Prostate gland (tissue), 2 donors: Measurements from ENCODE around the gene NDST1. TPM values are rescaled to one million over a fixed set of nuclear protein-coding genes. Genes with fewer than 3 reads are reported as not detected.

ENCODE experiments used
- DNase-seq: peaks from one replicate; pipeline ENCODE4 v3.0.0-alpha.2; 2019; ENCODE audit warnings: low spot score
- H3K27ac ChIP-seq, 2 donors: fragments of 200-600 bp; sonication (generic); 2 replicates each; pipeline ENCODE4 v1.5.1; 2017 to 2019
- H3K27me3 ChIP-seq: fragments of 200-600 bp; sonication (generic); replicated peaks from 2 replicates; pipeline ENCODE4 v1.5.1; 2019; ENCODE audit not compliant: insufficient read depth
- H3K36me3 ChIP-seq, 2 donors: fragments of 200-600 bp; sonication (generic); 1 replicate in 1 of 2; 2 replicates in 1 of 2; pipeline versions ENCODE4 v1.5.1 to v1.8.1; 2017 to 2019
- H3K4me1 ChIP-seq: fragments of 200-600 bp; sonication (generic); replicated peaks from 2 replicates; pipeline ENCODE4 v1.5.1; 2019
- H3K4me3 ChIP-seq, 2 donors: fragments of 200-600 bp; sonication (generic); 2 replicates each; pipeline ENCODE4 v1.5.1; 2017 to 2019
- H3K9me3 ChIP-seq: fragments of 200-600 bp; sonication (generic); 2 replicates; pipeline ENCODE4 v1.5.1; 2017
- CTCF ChIP-seq, 4 experiments: fragments of 200-600 bp in 2 of 4; fragments of 450-650 bp in 2 of 4; sonication (generic) in 2 of 4; IDR thresholded peaks; 1 replicate in 3 of 4; 2 replicates in 1 of 4; pipeline ENCODE4 v1.5.1; 2016 to 2019; ENCODE audit warnings: antibody characterized with exemption in 4 of 4, mild to moderate bottlenecking in 2 of 4, moderate library complexity in 2 of 4
- POLR2A ChIP-seq: fragments of 450-650 bp; IDR thresholded peaks from one replicate; pipeline ENCODE4 v1.6.1; 2016; ENCODE audit warnings: antibody characterized with exemption, mild to moderate bottlenecking
- POLR2AphosphoS5 ChIP-seq: sonication (generic); formaldehyde crosslinking; IDR thresholded peaks from one replicate; pipeline ENCODE4 v1.6.1; 2017; ENCODE audit warnings: antibody characterized with exemption
- WGBS: methylation state at CpG from one replicate; pipeline ENCODE4 v1.1.5; 2018; 5-methylcytosine and 5-hydroxymethylcytosine counted together
- intact Hi-C: fragments of 100-400 bp; cut with DNase I; formaldehyde crosslinking; loops from one replicate; pipeline ENCODE4 v1.14.2; 2022
- total RNA-seq, 2 donors: library from RNA; depleted of rRNA; stranded (reverse); fragments of >200 nt; gene quantifications; one replicate each; pipeline ENCODE4 v1.1.0, GENCODE V29; 2016

Gene NDST1
- total RNA-seq, 2 donors from 2014 or later = 65.8 to 175 TPM

- intact Hi-C loops = loop anchor here (5.0 kb wide), 1 partner anchor 33 kb away; no protein-coding TSS in a partner anchor
- Histone ChIP-seq H3K4me1 (peaks cover 17% of the 10 kb centered on the region), H3K9me3 (no peaks in the 10 kb centered on the region), H3K27ac (peak overlapping the region; percentile 92 to 93), H3K4me3 (no peak overlapping the region), H3K27me3 (no peaks in the 10 kb centered on the region), H3K36me3 (no peaks in the 10 kb centered on the region)
- TF ChIP-seq POLR2AphosphoS5 (no peak), POLR2A (no peak), CTCF (IDR thresholded peaks at IDR 0.05) (no peak)
- 53% methylated on average over 8 of the region's 9 CpGs for WGBS
- DNase-seq = no peak
Observed at GRCh38 chr5:150489360-150490295, 18.3 kb upstream of the NDST1 start.

DNA sequence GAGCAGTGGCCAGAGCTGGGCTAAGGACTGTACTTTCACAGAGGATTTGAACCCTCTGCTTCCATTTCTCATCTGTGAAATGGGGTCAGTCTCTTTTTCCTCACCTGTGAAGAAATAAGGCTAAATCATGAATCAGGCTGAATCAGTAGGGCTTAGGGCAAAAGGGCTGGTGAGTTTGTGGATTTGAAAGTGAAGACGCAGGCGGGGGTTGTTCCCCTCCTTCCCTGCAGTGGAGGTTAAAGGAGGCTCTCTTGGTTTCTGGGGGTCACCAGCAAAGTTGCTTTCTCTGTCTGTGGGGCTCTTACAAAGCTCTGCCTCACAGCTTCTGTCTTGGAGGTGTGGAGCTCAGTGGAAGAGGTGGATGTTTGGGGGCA lies 17.6 kb upstream of the NDST1 start:
- no peaks in the 10 kb centered on the region for H3K36me3 ChIP-seq
- H3K27ac ChIP-seq = peak overlapping the region; percentile 33 to 93
- H3K4me3 ChIP-seq = no peak overlapping the region
- H3K9me3 ChIP-seq = no peaks in the 10 kb centered on the region
- TF ChIP-seq CTCF (IDR thresholded peaks at IDR 0.05) = no peak
- TF ChIP-seq POLR2AphosphoS5 = no peak
- no peak for TF ChIP-seq POLR2A
- peaks cover 17% of the 10 kb centered on the region for H3K4me1 ChIP-seq
- H3K27me3 ChIP-seq = no peaks in the 10 kb centered on the region
- intact Hi-C loops = no loop called here
- no peak for DNase-seq
- WGBS = 83% methylated on average over 2 of the region's 2 CpGs

GRCh38 chr5:150490754-150491153 lies 17.2 kb upstream of the NDST1 start:
- intact Hi-C loops = no loop called here
- TF ChIP-seq CTCF (IDR thresholded peaks at IDR 0.05) (no peak), POLR2AphosphoS5 (no peak), POLR2A (no peak)
- no peak overlapping the region for H3K4me3 ChIP-seq
- WGBS = 52% methylated on average over 1 of the region's 1 CpG
- no peak for DNase-seq
- H3K27ac ChIP-seq = peak overlapping the region; percentile 22 to 93
- H3K36me3 ChIP-seq = no peaks in the 10 kb centered on the region
- H3K9me3 ChIP-seq = no peaks in the 10 kb centered on the region
- no peaks in the 10 kb centered on the region for H3K27me3 ChIP-seq
- peaks cover 17% of the 10 kb centered on the region for H3K4me1 ChIP-seq

DNA sequence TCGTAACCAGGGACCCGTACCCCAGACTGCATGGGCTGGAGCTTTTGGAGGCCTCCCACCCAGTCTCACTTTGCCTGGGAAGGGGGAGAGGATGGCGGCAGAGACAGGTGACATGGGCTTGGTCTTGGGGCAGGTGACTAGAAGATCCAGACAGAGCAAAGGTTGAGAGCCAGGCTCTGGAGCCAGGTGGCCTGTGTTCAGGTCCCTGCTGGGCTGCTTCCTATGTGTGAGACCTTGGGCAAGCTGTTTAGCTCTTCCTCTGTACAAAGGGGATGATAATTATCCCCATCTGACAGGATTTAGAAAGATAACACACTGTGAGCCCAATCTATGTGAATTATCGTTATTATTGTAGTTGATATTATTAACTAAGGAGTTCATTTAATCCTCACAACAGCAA lies 16.1 kb upstream of the NDST1 start:
- Histone ChIP-seq H3K27ac (peak overlapping the region in 1 of 2 donors; percentile 30), H3K4me3 (no peak overlapping the region), H3K9me3 (no peaks in the 10 kb centered on the region), H3K27me3 (no peaks in the 10 kb centered on the region), H3K36me3 (no peaks in the 10 kb centered on the region), H3K4me1 (peaks cover 17% of the 10 kb centered on the region)
- DNase-seq = no peak
- 85% methylated on average over 4 of the region's 4 CpGs for WGBS
- intact Hi-C loops = no loop called here
- TF ChIP-seq CTCF (IDR thresholded peaks at IDR 0.05) (no peak), POLR2AphosphoS5 (no peak), POLR2A (no peak)

DNA sequence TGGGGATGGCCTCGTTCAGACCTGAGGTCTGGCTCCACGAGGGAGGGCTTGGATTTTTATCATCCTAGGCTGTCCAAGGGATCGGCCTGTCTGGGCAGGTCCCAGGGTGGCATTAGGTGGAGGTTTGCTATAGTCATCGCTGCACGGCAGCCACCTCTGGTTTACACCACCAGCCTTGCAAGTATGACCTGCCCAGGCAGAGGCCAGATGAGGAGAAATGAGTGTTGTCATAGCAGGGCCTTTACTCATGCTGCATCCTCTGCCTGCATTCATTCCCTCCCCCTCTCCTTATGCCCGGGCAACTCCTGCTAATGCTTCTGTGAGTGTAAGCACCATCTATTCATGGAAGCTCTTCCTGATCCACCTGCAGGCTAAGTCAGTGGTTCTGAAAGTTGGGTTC lies 15.3 kb upstream of the NDST1 start:
- peak; percentile 77 for DNase-seq
- intact Hi-C loops = no loop called here
- no peaks in the 10 kb centered on the region for H3K9me3 ChIP-seq
- H3K27ac ChIP-seq = no peak overlapping the region
- no peaks in the 10 kb centered on the region for H3K36me3 ChIP-seq
- 33% methylated on average over 6 of the region's 6 CpGs for WGBS
- no peak for TF ChIP-seq CTCF (IDR thresholded peaks at IDR 0.05)
- peak; percentile 19 for TF ChIP-seq POLR2A
- TF ChIP-seq POLR2AphosphoS5 = peak; percentile 75
- H3K27me3 ChIP-seq = no peaks in the 10 kb centered on the region
- no peak overlapping the region for H3K4me3 ChIP-seq
- H3K4me1 ChIP-seq = peaks cover 17% of the 10 kb centered on the region
